ENCODE data around the gene SEPHS2.

DNA sequence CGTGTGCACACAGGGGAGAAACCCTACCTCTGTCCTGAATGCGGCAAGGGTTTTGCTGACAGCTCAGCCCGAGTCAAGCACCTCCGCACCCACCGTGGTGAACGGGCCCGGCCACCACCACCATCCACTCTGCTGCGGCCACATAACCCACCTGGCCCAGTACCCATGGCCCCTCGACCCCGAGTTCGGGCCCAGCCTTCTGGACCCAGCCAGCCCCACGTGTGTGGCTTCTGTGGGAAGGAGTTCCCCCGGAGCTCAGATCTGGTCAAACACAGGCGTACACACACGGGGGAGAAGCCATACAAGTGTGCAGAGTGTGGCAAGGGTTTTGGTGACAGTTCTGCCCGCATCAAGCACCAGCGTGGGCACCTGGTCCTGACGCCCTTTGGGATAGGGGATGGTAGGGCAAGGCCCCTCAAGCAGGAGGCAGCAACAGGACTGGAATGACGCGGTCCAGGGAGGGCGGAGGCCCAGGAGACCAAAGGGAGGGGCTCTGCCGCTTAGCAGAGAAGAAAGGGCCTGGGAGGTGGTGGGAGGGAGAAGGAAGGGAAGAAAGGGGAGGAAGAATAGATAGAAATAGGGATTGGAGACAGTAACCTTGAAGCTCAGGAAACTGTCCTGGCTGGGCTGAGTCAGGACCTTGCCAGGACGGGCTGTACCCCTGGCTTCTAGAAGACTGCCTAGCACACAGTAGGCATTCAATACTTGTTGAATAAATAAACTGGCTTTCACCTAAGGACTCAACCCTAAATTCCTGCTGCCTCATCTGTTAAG is 46.8 kb downstream of the SEPHS2 start:
- TF ChIP-seq EP300 (IDR thresholded peaks at IDR 0.05) (no peak), CTCF (IDR thresholded peaks at IDR 0.05) (no peak), POLR2A (IDR thresholded peaks at IDR 0.05) (no peak), POLR2AphosphoS5 (IDR thresholded peaks at IDR 0.05) (no peak)

Measured in gastroesophageal sphincter (tissue), 3 donors.